Aorta (tissue), 5 donors: ENCODE results near the gene ADI1. TPM values are rescaled to one million over a fixed set of nuclear protein-coding genes. Genes with fewer than 3 reads are reported as not detected.
A peak's percentile ranks its signal among the peaks of the same experiment; 100 is the strongest.
"Not testable (repeated sequence)": the region's sequence is repeated elsewhere in the genome, so short reads cannot be mapped to it uniquely, and the experiment has no call there.

Experiments
- ATAC-seq: fragments of 200-7000 bp; cut with Tn5 transposase; one replicate; pipeline ENCODE4 v1.9.1; 2022; ENCODE audit warnings: moderate library complexity; ENCODE audit not compliant: low FRiP score
- DNase-seq, 2 donors: peaks; one replicate each; pipeline ENCODE4 v3.0.0-alpha.2; 2020
- H3K27ac ChIP-seq, 2 donors: one replicate each; pipeline ENCODE4 v1.5.1; 2013; ENCODE audit warnings: low read length in 2 of 2, mild to moderate bottlenecking in 2 of 2, moderate library complexity in 2 of 2, control low read depth in 1 of 2, inconsistent platforms in 1 of 2, low read depth in 1 of 2
- H3K27me3 ChIP-seq, 2 donors: one replicate each; pipeline ENCODE4 v1.6.1; 2013; ENCODE audit warnings: control low read depth in 1 of 2, low read length in 1 of 2, mild to moderate bottlenecking in 1 of 2, moderate library complexity in 1 of 2; ENCODE audit not compliant: insufficient read depth in 2 of 2, control insufficient read depth in 1 of 2
- H3K36me3 ChIP-seq, 2 donors: one replicate each; pipeline ENCODE4 v1.6.1; 2013; ENCODE audit warnings: control low read depth in 1 of 2, low read length in 1 of 2, mild to moderate bottlenecking in 1 of 2; ENCODE audit not compliant: insufficient read depth in 2 of 2, control insufficient read depth in 1 of 2
- H3K4me1 ChIP-seq, 2 donors: one replicate each; pipeline ENCODE4 v1.6.1; 2013; ENCODE audit warnings: low read length in 2 of 2, control low read depth in 1 of 2, mild to moderate bottlenecking in 1 of 2, moderate library complexity in 1 of 2; ENCODE audit not compliant: insufficient read depth in 2 of 2, control insufficient read depth in 1 of 2
- H3K4me3 ChIP-seq, 2 donors: one replicate each; pipeline ENCODE4 v1.5.1; 2013; ENCODE audit warnings: low read length in 2 of 2, control low read depth in 1 of 2, mild to moderate bottlenecking in 1 of 2
- H3K9me3 ChIP-seq: one replicate; pipeline ENCODE4 v1.6.1; 2013; ENCODE audit warnings: mild to moderate bottlenecking, low read length; ENCODE audit not compliant: control insufficient read depth
- WGBS, 2 donors: extraction: QIAGEN DNeasy Blood & Tissue Kit; methylation state at CpG; one replicate each; pipeline ENCODE4 v1.1.7; 2013; 5-methylcytosine and 5-hydroxymethylcytosine counted together
- intact Hi-C, 2 donors: fragments of 100-400 bp; cut with DNase I; formaldehyde crosslinking; loops; one replicate each; pipeline versions ENCODE4 v1.14.2 to v1.15.0; 2022
- polyA plus RNA-seq, 2 donors: library from polyadenylated mRNA; stranded (reverse); fragments of 200-250 nt; gene quantifications; one replicate each; pipeline ENCODE4 v1.2.3, GENCODE V29; 2013
- total RNA-seq, 2 donors: library from RNA; stranded (reverse); fragmentation: NEBNext Ultra II Directional; extraction: Animal tissue kit (Norgen Biotek cat#: 25700); gene quantifications; one replicate each; pipeline ENCODE4 v1.2.1, GENCODE V29; 2021
- donor health status: healthy with polysubstance abuse.
- donor health status: Bipolar disorder and iron deficiency.
- donor health status: DM: no; HTN: no; CAD: no.
- donor health status: DM: no; HTN: no; CAD: no.
- donor health status: DM: yes; HTN: yes; CAD: no.

Gene ADI1
- total and polyA plus RNA-seq, 4 donors, result 63.7 to 206 (median 114) TPM

DNA sequence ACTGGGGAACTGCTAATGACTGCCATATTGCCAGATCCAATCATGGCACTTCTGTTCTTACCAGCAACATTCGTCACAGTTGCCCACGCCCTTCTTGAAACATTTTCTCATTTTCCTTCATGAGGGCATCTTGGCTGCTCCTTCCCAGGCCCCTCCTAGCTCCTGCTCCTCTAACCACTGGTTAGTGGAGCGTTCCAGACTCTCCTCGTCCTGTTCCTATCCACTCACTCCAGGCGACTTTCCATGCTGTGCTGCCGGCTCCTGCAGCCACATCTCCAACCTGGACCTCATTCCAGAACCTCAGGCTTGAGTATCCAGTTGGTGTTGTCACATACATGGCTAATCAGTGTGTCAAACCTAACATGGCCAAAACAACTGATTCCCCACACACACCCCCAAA lies 1.3 kb upstream of the ADI1 start:
- Histone ChIP-seq H3K4me3 (no peak overlapping the region), H3K27ac (no peak overlapping the region), H3K9me3 (no peaks in the 10 kb centered on the region), H3K4me1 (peaks cover 0 to 3% of the 10 kb centered on the region in 2 donors), H3K36me3 (no peaks in the 10 kb centered on the region), H3K27me3 (no peaks in the 10 kb centered on the region)
- 94 to 96% methylated on average over 6 of the region's 6 CpGs for WGBS, 2 donors
- DNase-seq (no peak), ATAC-seq (no peak)
- intact Hi-C loops, result no loop called here

DNA sequence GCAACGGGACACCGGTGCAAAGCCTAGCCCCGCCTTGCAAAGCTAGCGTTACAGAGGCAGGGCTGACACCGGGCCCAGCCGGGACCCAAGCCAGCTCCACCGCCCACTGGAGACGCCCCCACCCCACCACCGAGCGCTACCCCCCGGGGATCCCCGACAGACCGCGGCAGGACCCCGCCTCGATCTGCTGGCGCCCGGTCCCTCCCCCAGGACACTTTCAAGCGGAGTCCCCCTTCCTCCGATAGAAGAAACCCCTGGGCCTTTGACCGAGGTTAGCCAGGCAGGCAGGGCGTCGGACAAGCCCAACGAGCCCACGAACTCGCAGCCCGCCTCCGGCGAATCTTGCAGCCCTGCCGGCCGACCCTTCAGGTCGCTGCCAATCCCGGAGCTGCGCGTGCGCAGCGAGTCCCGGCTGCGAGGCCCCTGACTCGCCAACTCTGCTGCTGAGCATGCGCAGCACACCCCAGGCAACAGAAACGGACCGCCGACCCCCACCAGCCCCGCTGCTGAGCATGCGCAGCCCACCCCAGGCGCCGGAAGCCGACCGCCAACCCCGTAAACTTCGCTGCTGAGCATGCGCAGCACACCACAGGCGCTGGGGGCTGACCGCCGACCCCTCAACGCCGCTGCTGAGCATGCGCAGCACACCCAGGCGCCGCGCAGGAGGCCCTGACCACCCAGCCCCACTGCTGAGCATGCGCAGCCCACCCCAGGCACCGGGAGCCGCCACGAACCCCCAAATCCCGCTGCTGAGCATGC lies 656 bp downstream of the ADI1 start:
- Histone ChIP-seq H3K27me3 (no peaks in the 10 kb centered on the region), H3K27ac (peak overlapping the region; percentile 93 to 98), H3K36me3 (no peaks in the 10 kb centered on the region), H3K4me1 (peaks cover 0 to 1% of the 10 kb centered on the region in 2 donors), H3K9me3 (no peaks in the 10 kb centered on the region), H3K4me3 (peak overlapping the region; percentile 87 to 94)
- ATAC-seq (peak; percentile 97), DNase-seq (peak; percentile 99 to 100)
- intact Hi-C loops, result loop anchor here in 1 of 2 donors (1.0 to 5.0 kb wide), 4 partner anchors 18 to 56 kb away; partner anchors contain the start of genes RNASEH1 and RPS7
- WGBS, 2 donors, result 0 to 1% methylated on average over 66 to 67 of the region's 67 CpGs

DNA sequence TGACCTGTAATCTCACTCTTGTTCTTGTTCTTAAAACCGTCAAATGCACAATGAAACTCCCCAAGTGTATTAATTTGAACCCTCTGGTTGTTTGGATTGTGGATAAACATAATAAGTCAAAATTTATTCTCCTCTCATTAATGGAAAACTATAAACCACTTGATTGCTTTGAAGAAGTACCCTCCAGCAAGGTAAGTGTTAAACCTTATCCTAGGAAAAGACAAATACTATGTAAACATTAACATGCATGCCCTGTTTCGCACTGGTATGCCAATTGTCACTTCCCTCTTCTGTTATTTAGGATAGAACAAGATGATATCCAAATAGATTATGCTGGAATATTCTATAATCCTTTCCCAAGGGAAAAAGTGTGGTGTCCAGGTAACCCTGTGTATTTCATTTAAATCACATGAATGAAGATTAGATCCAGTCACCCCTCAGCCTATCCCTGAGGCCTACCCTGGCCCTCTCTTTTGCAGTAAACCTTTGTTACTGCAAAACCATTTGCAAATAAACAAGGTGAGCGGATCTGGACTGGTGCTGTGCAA lies 1.3 kb downstream of the ADI1 start:
- Histone ChIP-seq H3K4me1 (no peaks in the 10 kb centered on the region), H3K36me3 (peaks cover 3 to 4% of the 10 kb centered on the region in 2 donors), H3K27ac (peak overlapping the region in 1 of 2 donors; percentile 66), H3K4me3 (peak overlapping the region; percentile 76 to 87), H3K27me3 (no peaks in the 10 kb centered on the region), H3K9me3 (no peaks in the 10 kb centered on the region)
- intact Hi-C loops, result loop anchor here in 1 of 2 donors (2.0 to 5.0 kb wide), 3 partner anchors 23 to 57 kb away; partner anchors contain the start of genes RNASEH1 and RPS7
- ATAC-seq (no peak), DNase-seq (no peak)
- 29 to 31% methylated on average over 3 of the region's 3 CpGs for WGBS, 2 donors

DNA sequence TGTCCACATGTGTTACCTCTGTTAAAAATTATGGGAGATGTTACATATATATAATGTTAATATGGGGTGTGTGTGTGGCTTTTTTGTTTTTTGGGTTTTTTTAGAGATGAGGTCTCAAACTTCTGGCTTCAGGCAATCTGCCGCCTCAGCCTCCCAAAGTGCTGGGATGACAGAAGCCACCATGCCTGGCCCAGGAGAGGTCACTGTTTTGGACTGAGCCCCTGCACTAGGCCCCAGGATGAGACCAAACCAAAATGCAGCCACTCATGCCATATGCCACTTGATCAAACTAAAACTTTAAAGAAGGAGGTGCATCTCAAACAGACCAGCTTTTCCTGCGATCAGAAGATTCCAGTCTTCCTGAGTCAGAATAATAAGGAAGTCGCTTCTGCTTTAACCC lies 2.5 kb downstream of the ADI1 start:
- no peak overlapping the region for H3K4me3 ChIP-seq
- 93 to 95% methylated on average over 3 of the region's 3 CpGs for WGBS, 2 donors
- H3K27ac ChIP-seq, result no peak overlapping the region
- H3K36me3 ChIP-seq, result peaks cover 12 to 14% of the 10 kb centered on the region in 2 donors
- no peaks in the 10 kb centered on the region for H3K4me1 ChIP-seq
- intact Hi-C loops, result loop anchor here in 1 of 2 donors (5.0 kb wide), 1 partner anchor 40 kb away; the partner anchor contains the start of gene RNASEH1
- H3K9me3 ChIP-seq, result no peaks in the 10 kb centered on the region
- ATAC-seq (no peak), DNase-seq (no peak)
- no peaks in the 10 kb centered on the region for H3K27me3 ChIP-seq

DNA sequence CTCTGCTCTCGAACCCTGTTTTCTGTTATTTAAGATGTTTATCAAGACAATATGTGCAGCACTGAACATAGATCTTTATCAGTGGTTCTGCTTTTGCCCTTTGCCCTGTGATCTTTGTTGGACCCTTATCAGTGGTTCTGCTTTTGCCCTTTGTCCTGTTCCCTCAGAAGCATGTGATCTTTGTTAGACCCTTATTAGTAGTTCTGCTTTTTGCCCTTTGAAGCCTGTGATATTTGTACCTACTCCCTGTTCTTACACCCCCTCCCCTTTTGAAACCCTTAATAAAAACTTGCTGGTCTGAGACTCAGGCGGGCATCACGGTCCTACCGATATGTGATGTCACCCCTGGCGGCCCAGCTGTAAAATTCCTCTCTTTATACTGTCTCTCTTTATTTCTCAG lies 3.9 kb downstream of the ADI1 start:
- DNase-seq, H3K27me3 ChIP-seq, H3K9me3 ChIP-seq, ATAC-seq, H3K4me3 ChIP-seq, H3K27ac ChIP-seq, H3K4me1 ChIP-seq: not testable (repeated sequence)
- peaks cover 16 to 18% of the 10 kb centered on the region in 2 donors for H3K36me3 ChIP-seq
- WGBS, 2 donors, result 90 to 96% methylated on average over 5 of the region's 5 CpGs
- intact Hi-C loops, result loop anchor here in 1 of 2 donors (5.0 kb wide), 1 partner anchor 42 kb away; the partner anchor contains the start of gene RNASEH1

DNA sequence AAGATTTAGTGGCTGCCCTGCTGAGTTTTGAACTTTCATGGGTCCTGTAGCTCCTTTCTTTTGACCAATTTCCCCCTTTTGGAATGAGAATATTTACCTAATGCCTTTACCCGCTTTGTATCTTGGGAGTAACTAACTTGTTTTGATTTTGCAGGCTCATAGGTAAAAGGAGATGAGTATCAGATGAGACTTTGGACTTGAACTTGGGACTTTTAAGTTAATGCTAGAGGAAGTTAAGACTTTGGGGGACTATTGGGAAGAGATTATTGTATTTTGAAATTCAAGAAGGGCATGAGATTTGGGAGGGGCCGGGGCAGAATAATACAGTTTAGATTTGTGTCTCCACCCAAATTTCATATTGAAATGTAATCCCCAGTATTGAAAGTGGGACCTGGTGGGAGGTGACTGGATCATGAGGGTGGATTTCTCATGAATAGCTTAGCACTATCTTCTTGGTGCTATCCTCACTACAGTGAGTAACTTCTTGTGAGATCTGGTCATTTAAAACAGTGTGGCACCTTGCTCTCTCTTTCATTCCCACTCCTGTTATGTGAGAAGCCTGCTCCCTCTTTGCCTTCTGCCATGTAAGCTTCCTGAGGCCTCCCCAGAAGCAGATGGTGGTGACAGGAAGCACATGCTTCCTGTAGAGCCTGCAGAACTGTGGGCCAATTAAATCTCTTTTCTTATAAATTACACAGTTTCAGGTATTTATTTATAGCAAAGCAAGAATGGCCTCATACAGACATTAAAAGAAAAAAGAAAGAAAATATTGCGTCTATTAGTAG lies 6.1 kb downstream of the ADI1 start:
- no peaks in the 10 kb centered on the region for H3K4me1 ChIP-seq
- no peaks in the 10 kb centered on the region for H3K27me3 ChIP-seq
- peaks cover 16 to 18% of the 10 kb centered on the region in 2 donors for H3K36me3 ChIP-seq
- DNase-seq, result no peak
- no peak for ATAC-seq
- no peaks in the 10 kb centered on the region for H3K9me3 ChIP-seq
- H3K4me3 ChIP-seq, result no peak overlapping the region
- 96 to 97% methylated on average over 3 of the region's 3 CpGs for WGBS, 2 donors
- intact Hi-C loops, result no loop called here
- H3K27ac ChIP-seq, result no peak overlapping the region

DNA sequence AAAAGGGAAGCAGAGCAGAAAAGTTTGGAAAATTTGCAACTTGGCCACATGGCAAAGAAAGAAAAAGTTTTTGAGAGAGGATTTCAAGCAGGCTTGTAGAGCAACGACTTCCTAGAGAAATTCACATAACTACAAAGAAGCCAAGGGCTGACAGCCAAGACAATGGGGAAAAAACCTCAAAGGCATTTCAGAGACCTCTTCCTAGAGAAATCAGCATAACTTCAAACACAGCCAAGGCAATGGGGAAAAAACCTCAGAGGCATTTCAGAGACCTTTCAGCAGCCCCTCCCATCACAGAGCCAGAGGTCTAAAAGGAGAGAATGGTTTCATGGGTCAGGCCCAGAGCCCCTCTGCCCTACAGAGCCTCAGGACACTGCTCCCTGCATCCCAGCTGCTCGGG lies 7.2 kb downstream of the ADI1 start:
- H3K9me3 ChIP-seq, result no peaks in the 10 kb centered on the region
- H3K27me3 ChIP-seq, result no peaks in the 10 kb centered on the region
- 59 to 63% methylated on average over 2 of the region's 2 CpGs for WGBS, 2 donors
- DNase-seq, result no peak
- no peak overlapping the region for H3K27ac ChIP-seq
- no peak overlapping the region for H3K4me3 ChIP-seq
- H3K4me1 ChIP-seq, result no peaks in the 10 kb centered on the region
- ATAC-seq, result no peak
- peaks cover 16 to 18% of the 10 kb centered on the region in 2 donors for H3K36me3 ChIP-seq
- intact Hi-C loops, result no loop called here

DNA sequence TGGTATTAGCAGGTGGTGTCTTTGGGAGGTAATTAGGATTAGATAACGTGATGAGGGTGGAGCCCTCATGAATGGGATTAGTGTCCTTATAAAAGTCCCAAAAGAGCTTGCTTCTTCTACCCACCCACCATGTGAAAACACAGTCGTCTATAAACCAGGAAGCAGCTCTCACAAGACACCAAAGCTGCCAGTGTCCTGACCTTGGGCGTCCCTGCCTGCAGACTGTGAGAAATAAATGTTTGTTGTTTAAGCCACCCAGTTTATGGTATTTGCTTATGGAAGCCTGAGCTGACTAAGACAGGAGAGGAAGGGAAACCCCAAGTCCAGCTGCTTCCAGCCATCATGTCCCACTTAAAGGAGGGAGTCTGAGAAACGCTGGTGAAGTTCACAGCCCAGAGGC lies 13.6 kb downstream of the ADI1 start:
- Histone ChIP-seq H3K9me3 (no peaks in the 10 kb centered on the region), H3K4me3 (no peak overlapping the region), H3K27ac (no peak overlapping the region), H3K27me3 (no peaks in the 10 kb centered on the region), H3K4me1 (no peaks in the 10 kb centered on the region), H3K36me3 (peaks cover 4 to 7% of the 10 kb centered on the region in 2 donors)
- DNase-seq (no peak), ATAC-seq (no peak)
- WGBS, 2 donors, result 65 to 83% methylated on average over 4 of the region's 4 CpGs
- intact Hi-C loops, result no loop called here
